ENCODE measurements around the gene UFSP2.

- TF ChIP-seq CTCF (IDR thresholded peaks at IDR 0.05; ENCODE audit: insufficient read depth, low read depth, low read length) (no peak), EZH2 (IDR thresholded peaks at IDR 0.05; ENCODE audit: insufficient read depth, low read length) (no peak)
Measured at GRCh38 chr4:185370268-185370949, 55.4 kb downstream of the UFSP2 start.
